ENCODE measurements around the gene SPDEF. TPM values are rescaled to one million over a fixed set of nuclear protein-coding genes. Genes with fewer than 3 reads are reported as not detected.

SPDEF gene
- total RNA-seq, 1 donor from 2014 or later = 3.5 TPM

GRCh38 chr6:34566830-34567546 is 10.9 kb upstream of the SPDEF start:
- no peak overlapping the region for H3K27ac ChIP-seq
- DNase-seq (no peak), ATAC-seq (no peak)
- intact Hi-C loops (cut with DNase I) = no loop called here
- no peaks in the 10 kb centered on the region for H3K9me3 ChIP-seq
- H3K27me3 ChIP-seq (ENCODE audit: low read depth) = peaks cover 32% of the 10 kb centered on the region
- H3K4me1 ChIP-seq = no peaks in the 10 kb centered on the region
- TF ChIP-seq CTCF (IDR thresholded peaks at IDR 0.05) = no peak
- no peak overlapping the region for H3K4me3 ChIP-seq
- no peaks in the 10 kb centered on the region for H3K36me3 ChIP-seq

- DNase-seq = no peak
- no peak for TF ChIP-seq CTCF (IDR thresholded peaks at IDR 0.05)
- no peaks in the 10 kb centered on the region for H3K9me3 ChIP-seq
- intact Hi-C loops (cut with DNase I) = no loop called here
- peaks cover 31% of the 10 kb centered on the region for H3K27me3 ChIP-seq (ENCODE audit: low read depth)
- H3K27ac ChIP-seq = no peak overlapping the region
- no peak for ATAC-seq
- H3K4me3 ChIP-seq = no peak overlapping the region
- H3K36me3 ChIP-seq = no peaks in the 10 kb centered on the region
- H3K4me1 ChIP-seq = no peaks in the 10 kb centered on the region
These were observed 9.6 kb upstream of the SPDEF start for GRCh38 chr6:34565722-34566137.

DNA sequence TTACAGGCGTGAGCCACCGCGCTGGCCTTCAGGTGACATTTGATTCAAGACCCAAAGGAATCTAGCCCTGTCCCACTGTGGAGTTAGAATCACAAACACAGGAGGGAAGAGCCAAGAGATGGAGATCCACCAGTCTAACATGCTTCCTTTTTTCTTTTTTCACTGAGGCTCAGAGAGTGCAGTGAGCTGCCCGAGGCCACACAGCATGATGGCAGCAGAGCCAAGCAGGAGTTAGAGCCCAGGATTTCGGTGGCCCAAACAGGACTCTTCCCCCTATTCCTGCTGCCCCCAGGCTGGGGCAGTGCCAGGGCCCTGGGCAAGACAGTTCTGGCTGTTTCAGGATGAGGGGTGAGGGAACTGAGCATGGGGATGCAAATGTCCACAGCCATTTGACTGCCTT is 8.1 kb upstream of the SPDEF start:
- Histone ChIP-seq H3K27ac (no peak overlapping the region), H3K27me3 (ENCODE audit: low read depth) (peaks cover 17% of the 10 kb centered on the region), H3K4me1 (no peaks in the 10 kb centered on the region), H3K36me3 (no peaks in the 10 kb centered on the region), H3K4me3 (no peak overlapping the region), H3K9me3 (no peaks in the 10 kb centered on the region)
- ATAC-seq = no peak
- TF ChIP-seq CTCF (IDR thresholded peaks at IDR 0.05) = no peak
- DNase-seq = no peak
- intact Hi-C loops (cut with DNase I) = no loop called here

DNA sequence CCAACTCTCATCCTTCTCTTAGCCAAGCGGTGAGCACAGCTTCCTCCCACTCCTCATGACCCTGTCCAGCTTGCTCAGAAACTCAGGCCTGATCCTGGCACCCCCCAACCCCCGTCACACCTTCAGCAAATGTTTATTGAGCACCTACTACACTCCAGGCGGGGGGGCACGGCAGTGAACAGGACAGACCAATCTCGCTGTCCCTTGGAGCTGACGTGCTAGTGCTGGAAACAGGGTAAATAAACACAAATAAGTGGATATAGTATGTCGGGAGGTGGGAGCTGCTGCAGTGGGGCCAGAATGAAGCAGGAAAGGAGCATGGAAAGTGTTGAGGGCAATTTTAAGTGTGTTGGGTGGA is 7.4 kb upstream of the SPDEF start:
- intact Hi-C loops (cut with DNase I) = no loop called here
- no peak overlapping the region for H3K4me3 ChIP-seq
- H3K27ac ChIP-seq = no peak overlapping the region
- peaks cover 10% of the 10 kb centered on the region for H3K27me3 ChIP-seq (ENCODE audit: low read depth)
- ATAC-seq (no peak), DNase-seq (no peak)
- no peaks in the 10 kb centered on the region for H3K9me3 ChIP-seq
- no peaks in the 10 kb centered on the region for H3K36me3 ChIP-seq
- TF ChIP-seq CTCF (IDR thresholded peaks at IDR 0.05) = no peak
- H3K4me1 ChIP-seq = no peaks in the 10 kb centered on the region

GRCh38 chr6:34562861-34563512 is 6.9 kb upstream of the SPDEF start:
- ATAC-seq (no peak), DNase-seq (no peak)
- no peaks in the 10 kb centered on the region for H3K4me1 ChIP-seq
- H3K36me3 ChIP-seq = no peaks in the 10 kb centered on the region
- intact Hi-C loops (cut with DNase I) = no loop called here
- TF ChIP-seq CTCF (IDR thresholded peaks at IDR 0.05) = no peak
- no peaks in the 10 kb centered on the region for H3K9me3 ChIP-seq
- H3K27ac ChIP-seq = no peak overlapping the region
- H3K27me3 ChIP-seq (ENCODE audit: low read depth) = peaks cover 5% of the 10 kb centered on the region
- H3K4me3 ChIP-seq = no peak overlapping the region
